ENCODE results near the gene MAGOH.

DNA sequence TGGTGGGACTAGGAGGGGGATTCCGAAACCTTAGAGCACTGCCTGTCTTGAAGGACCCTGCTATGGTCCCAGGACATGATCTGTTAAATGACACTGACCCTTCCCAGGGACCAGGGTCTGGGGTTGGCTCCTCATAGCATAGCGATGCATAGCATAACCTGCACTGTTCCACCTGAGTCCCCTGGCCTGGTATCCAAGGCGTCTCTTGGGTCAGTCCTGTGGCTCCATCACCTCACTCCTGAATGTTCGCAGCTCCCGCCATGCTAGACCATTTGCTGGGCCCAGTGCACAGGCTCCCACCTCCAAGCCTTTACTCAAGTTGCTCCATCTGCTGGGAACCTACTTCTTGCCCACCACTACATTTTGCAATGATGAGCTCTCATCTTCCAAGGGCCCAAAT, 39.0 kb upstream of the MAGOH start:
- TF ChIP-seq, protein P1, sequence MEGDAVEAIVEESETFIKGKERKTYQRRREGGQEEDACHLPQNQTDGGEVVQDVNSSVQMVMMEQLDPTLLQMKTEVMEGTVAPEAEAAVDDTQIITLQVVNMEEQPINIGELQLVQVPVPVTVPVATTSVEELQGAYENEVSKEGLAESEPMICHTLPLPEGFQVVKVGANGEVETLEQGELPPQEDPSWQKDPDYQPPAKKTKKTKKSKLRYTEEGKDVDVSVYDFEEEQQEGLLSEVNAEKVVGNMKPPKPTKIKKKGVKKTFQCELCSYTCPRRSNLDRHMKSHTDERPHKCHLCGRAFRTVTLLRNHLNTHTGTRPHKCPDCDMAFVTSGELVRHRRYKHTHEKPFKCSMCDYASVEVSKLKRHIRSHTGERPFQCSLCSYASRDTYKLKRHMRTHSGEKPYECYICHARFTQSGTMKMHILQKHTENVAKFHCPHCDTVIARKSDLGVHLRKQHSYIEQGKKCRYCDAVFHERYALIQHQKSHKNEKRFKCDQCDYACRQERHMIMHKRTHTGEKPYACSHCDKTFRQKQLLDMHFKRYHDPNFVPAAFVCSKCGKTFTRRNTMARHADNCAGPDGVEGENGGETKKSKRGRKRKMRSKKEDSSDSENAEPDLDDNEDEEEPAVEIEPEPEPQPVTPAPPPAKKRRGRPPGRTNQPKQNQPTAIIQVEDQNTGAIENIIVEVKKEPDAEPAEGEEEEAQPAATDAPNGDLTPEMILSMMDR (IDR thresholded peaks at IDR 0.05): no peak
- TF ChIP-seq POLR2A (IDR thresholded peaks at IDR 0.05): no peak

Measured in Peyer's patch (tissue), 4 donors.